ENCODE results near the gene PDIA2.
"Not testable (repeated sequence)": the region's sequence is repeated elsewhere in the genome, so short reads cannot be mapped to it uniquely, and the experiment has no call there.

Gene PDIA2

GRCh38 chr16:263944-264343 is 19.0 kb upstream of the PDIA2 start:
- no peak for DNase-seq

GRCh38 chr16:264440-264951 is 18.5 kb upstream of the PDIA2 start:
- DNase-seq: no peak

GRCh38 chr16:265002-265529 is 17.9 kb upstream of the PDIA2 start:
- no peak for DNase-seq

- no peak for DNase-seq
Measured at GRCh38 chr16:265711-266110, 17.3 kb upstream of the PDIA2 start.

GRCh38 chr16:266258-267164 is 16.5 kb upstream of the PDIA2 start:
- no peak for DNase-seq

GRCh38 chr16:267562-267961 is 15.4 kb upstream of the PDIA2 start:
- not testable (repeated sequence) for DNase-seq

GRCh38 chr16:268141-269053 is 14.6 kb upstream of the PDIA2 start:
- no peak for DNase-seq

GRCh38 chr16:269061-269796 is 13.7 kb upstream of the PDIA2 start:
- no peak for DNase-seq

GRCh38 chr16:270381-271255 is 12.3 kb upstream of the PDIA2 start:
- no peak for DNase-seq

GRCh38 chr16:272633-273546 is 10.1 kb upstream of the PDIA2 start:
- no peak for DNase-seq

GRCh38 chr16:273547-274421 is 9.2 kb upstream of the PDIA2 start:
- peak in 1 of 2 experiments; percentile 52 for DNase-seq

- DNase-seq: peak in 1 of 2 experiments; percentile 49
Measured at GRCh38 chr16:275041-275641, 7.8 kb upstream of the PDIA2 start.

- no peak for DNase-seq
Measured at GRCh38 chr16:275786-276232, 7.2 kb upstream of the PDIA2 start, which contains the start of gene RGS11. TSS of gene RGS11 (minus strand) at chr16:275944. CDS start at chr16:275911, 33 bp downstream.

GRCh38 chr16:276426-277077 is 6.4 kb upstream of the PDIA2 start:
- DNase-seq: no peak

- peak; percentile 50 to 65 for DNase-seq
Measured at GRCh38 chr16:278863-279366, 4.0 kb upstream of the PDIA2 start.

- DNase-seq: no peak
Measured at GRCh38 chr16:279531-279930, 3.4 kb upstream of the PDIA2 start.

- no peak for DNase-seq
Measured at GRCh38 chr16:280005-280460, 2.9 kb upstream of the PDIA2 start.

- DNase-seq: peak in 1 of 2 experiments; percentile 23
Measured at GRCh38 chr16:280552-280951, 2.4 kb upstream of the PDIA2 start, which contains the start of gene ARHGDIG. TSS of gene ARHGDIG (plus strand) at chr16:280591. CDS start at chr16:280681, 90 bp downstream.

All from NCI-H526 (cell line).